Measurements from ENCODE around the gene LYRM4.

LYRM4 gene

GRCh38 chr6:5094327-5094726 is 166.4 kb downstream of the LYRM4 start:
- no peak for TF ChIP-seq JUND (IDR thresholded peaks at IDR 0.05; ENCODE audit: low read depth)
- in situ Hi-C loops (cut with HindIII; ENCODE audit: low pct_unique_long_range_greater_than_20kb, low sequenced_read_pairs) = no loop called here
- DNase-seq (ENCODE audit: low read depth in 1 of 2, low spot score in 1 of 2) = no peak

DNA sequence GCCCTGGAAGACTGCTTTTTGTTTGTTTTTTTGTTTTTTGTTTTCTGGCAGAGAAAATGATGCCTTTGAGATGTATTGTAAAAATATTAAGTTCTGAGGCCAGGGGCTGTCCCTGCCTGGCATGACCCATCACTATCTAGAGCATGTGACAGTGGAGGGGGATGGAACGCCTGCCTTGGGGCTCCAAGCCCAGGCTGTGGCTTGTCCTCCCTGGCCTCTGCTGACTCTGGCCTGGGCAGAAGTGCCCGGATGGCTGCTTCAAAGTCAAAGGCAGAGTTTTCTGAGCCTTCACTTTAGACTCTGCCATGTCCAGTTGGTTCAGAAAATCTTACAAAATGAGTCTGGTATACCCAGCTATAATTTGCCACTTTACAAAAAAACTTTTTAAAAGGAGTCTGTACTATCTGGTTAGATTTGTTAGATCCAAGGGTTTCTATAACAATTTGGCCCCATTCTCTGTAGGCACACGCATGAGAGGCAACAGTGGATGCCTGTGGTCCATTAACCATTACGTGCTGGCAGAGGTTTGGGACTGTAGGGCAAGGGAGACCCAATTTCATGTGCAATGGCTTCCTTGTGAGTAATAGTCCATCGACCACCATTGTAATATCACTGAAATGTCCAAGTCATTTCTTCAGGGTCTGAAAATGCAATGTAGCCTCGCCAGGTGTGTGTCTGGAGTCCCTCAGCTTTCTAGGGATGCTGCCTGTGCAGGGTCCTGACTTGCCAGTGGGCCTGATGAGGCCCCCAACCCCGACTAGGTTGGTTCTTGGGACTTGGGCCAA is 167.3 kb downstream of the LYRM4 start:
- TF ChIP-seq JUND (IDR thresholded peaks at IDR 0.05; ENCODE audit: low read depth) = no peak
- no peak for DNase-seq (ENCODE audit: low read depth in 1 of 2, low spot score in 1 of 2)
- in situ Hi-C loops (cut with HindIII; ENCODE audit: low pct_unique_long_range_greater_than_20kb, low sequenced_read_pairs) = no loop called here

GRCh38 chr6:5091210-5092069 is 169.3 kb downstream of the LYRM4 start:
- DNase-seq (ENCODE audit: low read depth in 1 of 2, low spot score in 1 of 2) = peak in 1 of 2 experiments; percentile 27
- in situ Hi-C loops (cut with HindIII; ENCODE audit: low pct_unique_long_range_greater_than_20kb, low sequenced_read_pairs) = no loop called here
- no peak for TF ChIP-seq JUND (IDR thresholded peaks at IDR 0.05; ENCODE audit: low read depth)

DNA sequence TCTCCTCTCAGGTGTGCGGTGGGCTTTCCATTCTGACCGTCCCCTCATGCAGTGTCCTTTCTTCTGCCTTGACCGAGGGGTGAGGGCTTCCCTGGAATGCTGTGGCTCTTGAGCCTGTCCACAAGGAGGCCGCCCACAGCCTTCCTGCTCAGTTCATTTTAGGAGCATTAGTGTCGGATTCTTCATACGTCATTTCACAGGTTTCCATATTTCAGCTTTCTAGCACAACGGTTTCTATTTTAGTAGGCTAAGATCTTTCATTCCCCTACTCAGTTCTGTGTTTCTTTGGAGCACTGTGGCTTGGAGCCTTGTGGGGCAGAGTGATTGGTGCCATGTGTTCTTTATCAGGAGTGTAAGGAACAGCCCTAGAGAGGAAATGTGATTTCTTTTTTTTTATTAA is 170.1 kb downstream of the LYRM4 start:
- no peak for TF ChIP-seq JUND (IDR thresholded peaks at IDR 0.05; ENCODE audit: low read depth)
- no peak for DNase-seq (ENCODE audit: low read depth in 1 of 2, low spot score in 1 of 2)
- in situ Hi-C loops (cut with HindIII; ENCODE audit: low pct_unique_long_range_greater_than_20kb, low sequenced_read_pairs) = no loop called here

GRCh38 chr6:5089481-5090438 is 171.0 kb downstream of the LYRM4 start:
- TF ChIP-seq JUND (IDR thresholded peaks at IDR 0.05; ENCODE audit: low read depth) = no peak
- in situ Hi-C loops (cut with HindIII; ENCODE audit: low pct_unique_long_range_greater_than_20kb, low sequenced_read_pairs) = no loop called here
- no peak for DNase-seq (ENCODE audit: low read depth in 1 of 2, low spot score in 1 of 2)

GRCh38 chr6:5088780-5089179 is 172.0 kb downstream of the LYRM4 start:
- in situ Hi-C loops (cut with HindIII; ENCODE audit: low pct_unique_long_range_greater_than_20kb, low sequenced_read_pairs) = no loop called here
- no peak for DNase-seq (ENCODE audit: low read depth in 1 of 2, low spot score in 1 of 2)

GRCh38 chr6:5087389-5087788 is 173.4 kb downstream of the LYRM4 start:
- in situ Hi-C loops (cut with HindIII; ENCODE audit: low pct_unique_long_range_greater_than_20kb, low sequenced_read_pairs) = no loop called here
- no peak for DNase-seq (ENCODE audit: low read depth in 1 of 2, low spot score in 1 of 2)
- TF ChIP-seq JUND (IDR thresholded peaks at IDR 0.05; ENCODE audit: low read depth) = no peak

More at GRCh38 chr6:5088780-5089179, 172.0 kb downstream of the LYRM4 start:
- TF ChIP-seq JUND (IDR thresholded peaks at IDR 0.05; ENCODE audit: low read depth) = no peak

DNA sequence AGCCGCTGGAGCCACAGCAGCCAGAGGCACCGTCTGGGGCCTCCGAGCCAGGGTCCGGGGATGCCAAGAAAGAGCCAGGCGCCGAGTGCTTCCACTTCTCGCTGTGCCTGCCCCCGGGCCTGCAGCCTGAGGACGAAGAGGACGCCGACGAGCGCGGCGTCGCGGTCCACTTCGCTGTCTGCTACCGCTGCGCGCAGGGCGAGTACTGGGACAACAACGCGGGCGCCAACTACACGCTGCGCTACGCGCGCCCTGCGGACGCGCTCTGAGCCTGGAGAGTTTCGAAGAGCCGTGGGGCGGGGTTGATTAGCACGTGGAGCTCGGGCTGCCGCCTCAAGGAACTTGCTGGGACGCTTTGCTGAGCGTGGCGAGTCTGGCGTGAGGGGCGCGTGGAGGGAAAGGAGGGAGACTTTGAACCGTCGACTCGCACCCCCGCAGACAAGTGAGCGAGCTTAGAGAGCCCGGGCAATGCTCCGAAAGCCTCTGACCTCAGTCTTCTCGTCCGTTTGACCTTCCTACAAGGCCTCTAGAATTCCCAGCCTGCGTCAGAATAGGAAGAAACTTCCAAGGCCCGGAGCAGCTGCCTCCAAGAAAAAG is 174.4 kb downstream of the LYRM4 start:
- no peak for DNase-seq (ENCODE audit: low read depth in 1 of 2, low spot score in 1 of 2)
- in situ Hi-C loops (cut with HindIII; ENCODE audit: low pct_unique_long_range_greater_than_20kb, low sequenced_read_pairs) = no loop called here
- no peak for TF ChIP-seq JUND (IDR thresholded peaks at IDR 0.05; ENCODE audit: low read depth)

DNA sequence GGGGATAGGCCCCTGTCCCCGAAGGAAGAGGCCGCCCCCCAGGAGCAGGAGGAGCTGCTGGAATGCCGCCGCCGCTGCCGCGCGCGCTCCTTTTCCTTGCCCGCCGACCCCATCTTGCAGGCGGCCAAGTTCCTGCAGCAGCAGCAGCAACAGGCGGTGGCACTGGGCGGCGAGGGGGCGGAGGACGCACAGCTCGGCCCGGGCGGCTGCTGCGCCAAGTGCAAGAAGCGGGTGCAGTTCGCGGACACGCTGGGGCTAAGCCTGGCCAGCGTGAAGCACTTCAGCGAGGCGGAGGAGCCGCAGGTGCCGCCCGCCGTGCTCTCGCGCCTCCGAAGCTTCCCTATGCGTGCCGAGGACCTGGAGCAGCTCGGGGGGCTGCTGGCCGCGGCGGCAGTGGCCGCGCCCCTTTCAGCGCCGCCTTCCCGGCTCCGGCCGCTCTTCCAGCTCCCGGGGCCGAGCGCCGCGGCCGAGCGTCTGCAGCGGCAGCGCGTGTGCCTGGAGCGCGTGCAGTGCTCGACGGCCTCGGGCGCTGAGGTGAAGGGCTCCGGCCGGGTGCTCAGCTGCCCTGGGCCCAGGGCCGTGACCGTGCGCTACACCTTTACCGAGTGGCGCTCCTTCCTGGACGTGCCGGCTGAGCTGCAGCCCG is 175.0 kb downstream of the LYRM4 start:
- in situ Hi-C loops (cut with HindIII; ENCODE audit: low pct_unique_long_range_greater_than_20kb, low sequenced_read_pairs) = no loop called here
- DNase-seq (ENCODE audit: low read depth in 1 of 2, low spot score in 1 of 2) = peak; percentile 20 to 50
- TF ChIP-seq JUND (IDR thresholded peaks at IDR 0.05; ENCODE audit: low read depth) = no peak

GRCh38 chr6:5084781-5085647 is 175.7 kb downstream of the LYRM4 start, which contains the start of gene PPP1R3G:
Gene PPP1R3G (plus strand): TSS chr6:5085341. CDS start chr6:5085486, 145 bp downstream.
- DNase-seq (ENCODE audit: low read depth in 1 of 2, low spot score in 1 of 2) = peak; percentile 10 to 31
- no peak for TF ChIP-seq JUND (IDR thresholded peaks at IDR 0.05; ENCODE audit: low read depth)
- in situ Hi-C loops (cut with HindIII; ENCODE audit: low pct_unique_long_range_greater_than_20kb, low sequenced_read_pairs) = no loop called here
